ENCODE measurements around the gene SRM. TPM values are rescaled to one million over a fixed set of nuclear protein-coding genes. Genes with fewer than 3 reads are reported as not detected.

The SRM gene
- total and polyA plus RNA-seq, 2 of the 13 experiments (the other 11 are each of a cell fraction or from before 2014, with no cell fraction given), result 27.9 to 31.8 TPM

- no peak for TF ChIP-seq ZNF597 (CRISPR knock-in tag; IDR thresholded peaks at IDR 0.05)
- 0 out of 2 replicates have a peak, but pooled peaks have one; percentile 43 for TF ChIP-seq GFI1 (CRISPR knock-in tag; IDR thresholded peaks at IDR 0.05; ENCODE audit: borderline replicate concordance)
- no peak for TF ChIP-seq ATF5 (CRISPR knock-in tag; IDR thresholded peaks at IDR 0.05; ENCODE audit: low read depth)
- TF ChIP-seq JUNB (CRISPR knock-in tag; IDR thresholded peaks at IDR 0.05; ENCODE audit: borderline replicate concordance), result 0 out of 2 replicates have a peak, but pooled peaks have one; percentile 24
- TF ChIP-seq ZNF775 (CRISPR knock-in tag; IDR thresholded peaks at IDR 0.05; ENCODE audit: borderline replicate concordance), result no peak
- no peak for TF ChIP-seq ZFP62 (CRISPR knock-in tag; IDR thresholded peaks at IDR 0.05)
- TF ChIP-seq FUBP1 (CRISPR knock-in tag; IDR thresholded peaks at IDR 0.05; ENCODE audit: borderline replicate concordance), result 0 out of 2 replicates have a peak, but pooled peaks have one; percentile 63
- TF ChIP-seq ZNF12 (CRISPR knock-in tag; IDR thresholded peaks at IDR 0.05), result no peak
- TF ChIP-seq ZNF431 (CRISPR knock-in tag; IDR thresholded peaks at IDR 0.05; ENCODE audit: borderline replicate concordance, low read depth), result no peak
- no peak for TF ChIP-seq NFIB (CRISPR knock-in tag; IDR thresholded peaks at IDR 0.05; ENCODE audit: borderline replicate concordance)
- no peak for TF ChIP-seq CBX5 (CRISPR knock-in tag; IDR thresholded peaks at IDR 0.05; ENCODE audit: borderline replicate concordance)
- no peak for TF ChIP-seq PPARG (CRISPR knock-in tag; conservative IDR thresholded peaks at IDR 0.05)
- TF ChIP-seq PLRG1 (conservative IDR thresholded peaks at IDR 0.05), result no peak
- TF ChIP-seq MTERF4 (CRISPR knock-in tag; IDR thresholded peaks at IDR 0.05), result no peak
- TF ChIP-seq PLSCR1 (CRISPR knock-in tag; IDR thresholded peaks at IDR 0.05; ENCODE audit: borderline replicate concordance), result no peak
- no peak for TF ChIP-seq NR2F1 (CRISPR knock-in tag; IDR thresholded peaks at IDR 0.05)
- TF ChIP-seq PTBP1 (IDR thresholded peaks at IDR 0.05; ENCODE audit: low read depth, low read length, poor library complexity, severe bottlenecking), result no peak
- TF ChIP-seq ZNF572 (CRISPR knock-in tag; IDR thresholded peaks at IDR 0.05), result 0 out of 2 replicates have a peak, but pooled peaks have one; percentile 62
- peak; percentile 54 for TF ChIP-seq E2F5 (CRISPR knock-in tag; conservative IDR thresholded peaks at IDR 0.05)
- TF ChIP-seq NKX3-1 (CRISPR knock-in tag; IDR thresholded peaks at IDR 0.05), result peak; percentile 59; the same call in 1 of the 2 replicates
- TF ChIP-seq ZNF230 (CRISPR knock-in tag; IDR thresholded peaks at IDR 0.05), result no peak
Measured at GRCh38 chr1:11099310-11100148, 39.7 kb upstream of the SRM start, which contains the start of gene EXOSC10 (continued).
